GM21447 (cell line): ENCODE results near the gene SNX13.
A peak's percentile ranks its signal among the peaks of the same experiment; 100 is the strongest.

Experiments
- ATAC-seq: cut with Tn5 transposase; IDR thresholded peaks from one replicate; pipeline ENCODE4 v1.9.1; 2021; ENCODE audit not compliant: unreplicated experiment

The SNX13 gene

DNA sequence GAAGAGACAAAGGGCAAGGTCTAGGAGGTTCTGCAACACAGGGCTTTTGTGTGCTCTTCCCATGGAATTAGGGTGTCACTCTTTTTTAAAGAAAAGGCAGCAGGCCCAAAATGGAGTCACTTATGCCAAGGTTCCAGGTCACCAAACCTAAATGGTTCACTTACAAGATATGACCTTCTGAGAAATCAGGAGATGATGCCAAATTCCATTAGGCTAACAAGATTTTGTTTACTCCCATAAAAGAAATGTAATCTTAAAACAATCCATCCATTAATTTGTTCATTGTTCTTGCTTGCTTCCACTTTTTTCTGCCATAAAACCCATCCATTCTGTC lies 158.1 kb downstream of the SNX13 start:
- no peak for ATAC-seq

DNA sequence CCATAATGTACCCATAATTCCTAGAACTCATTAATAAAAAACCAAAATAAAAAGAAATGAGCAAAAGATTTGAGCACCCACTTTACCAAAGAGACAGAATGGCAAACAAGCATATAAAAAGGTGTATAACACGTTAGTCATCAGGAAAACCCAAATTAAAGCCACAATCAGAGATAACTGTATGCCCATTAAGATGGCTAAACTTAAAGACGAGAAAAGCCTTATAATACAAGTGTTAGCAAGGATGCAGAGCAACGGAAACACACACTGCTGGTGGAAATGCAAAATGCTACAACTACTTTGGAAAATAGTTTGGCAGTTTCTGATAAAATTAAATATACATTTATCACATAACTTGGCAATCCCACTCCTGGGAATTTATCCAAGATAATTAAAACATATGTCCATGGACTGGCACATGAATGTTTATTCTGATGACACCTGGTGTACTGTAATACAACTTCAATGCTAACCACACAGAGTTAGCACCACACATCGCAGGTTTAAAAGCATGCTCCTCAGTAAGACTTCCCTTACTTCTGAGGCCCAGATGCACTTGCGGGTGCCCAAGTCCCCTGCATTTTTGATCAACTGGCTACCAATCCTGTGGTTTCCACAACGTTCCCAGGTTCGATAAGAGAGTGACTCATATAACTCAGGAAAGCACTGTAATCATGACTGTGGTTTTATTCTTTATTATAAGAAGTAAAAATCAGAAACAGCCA lies 158.6 kb downstream of the SNX13 start:
- ATAC-seq, result no peak

DNA sequence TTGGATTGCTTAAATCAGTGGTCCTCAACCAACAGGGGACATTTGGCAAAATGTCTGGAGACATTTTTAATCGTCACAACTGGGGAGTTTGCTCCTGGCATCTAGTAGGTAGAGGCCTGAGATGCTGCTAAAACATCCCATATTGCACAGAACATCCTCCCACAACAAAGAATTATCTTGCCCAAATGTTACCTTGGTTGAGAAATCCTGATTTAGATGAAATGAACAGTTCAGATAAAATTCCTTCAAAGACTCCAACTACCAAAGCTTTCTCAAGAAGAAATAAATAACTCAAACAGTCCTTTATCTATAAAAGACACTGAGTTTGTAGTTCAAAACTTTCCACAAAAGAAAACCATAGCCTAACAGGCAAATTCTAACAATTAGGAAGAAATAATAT lies 160.9 kb downstream of the SNX13 start:
- no peak for ATAC-seq

DNA sequence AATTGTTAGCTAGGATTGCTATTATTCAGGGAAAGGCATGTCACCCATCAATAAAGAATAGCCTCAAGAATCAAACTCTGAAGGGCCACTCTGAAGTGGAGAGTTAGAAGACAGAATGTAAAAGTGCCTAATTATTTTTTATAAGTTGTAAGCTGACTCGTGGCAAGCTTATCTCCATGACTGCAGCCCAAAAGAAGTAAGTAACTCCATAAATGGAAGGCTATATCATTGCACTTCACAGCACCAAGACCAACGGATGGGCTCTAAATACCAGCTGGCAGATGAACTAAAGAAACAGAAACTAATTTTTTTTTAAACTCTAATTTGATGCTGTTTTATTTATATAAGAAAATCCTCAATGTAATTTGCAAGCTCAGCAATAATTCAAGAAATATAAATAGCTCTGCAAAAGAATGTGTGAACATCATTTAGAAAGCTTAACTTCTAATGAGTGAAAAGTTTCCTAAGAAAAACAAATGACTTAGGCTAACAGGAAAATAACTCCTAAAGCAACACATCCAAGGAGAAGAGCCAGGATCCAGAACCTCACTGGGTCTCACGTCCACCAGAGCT lies 165.5 kb downstream of the SNX13 start:
- no peak for ATAC-seq

DNA sequence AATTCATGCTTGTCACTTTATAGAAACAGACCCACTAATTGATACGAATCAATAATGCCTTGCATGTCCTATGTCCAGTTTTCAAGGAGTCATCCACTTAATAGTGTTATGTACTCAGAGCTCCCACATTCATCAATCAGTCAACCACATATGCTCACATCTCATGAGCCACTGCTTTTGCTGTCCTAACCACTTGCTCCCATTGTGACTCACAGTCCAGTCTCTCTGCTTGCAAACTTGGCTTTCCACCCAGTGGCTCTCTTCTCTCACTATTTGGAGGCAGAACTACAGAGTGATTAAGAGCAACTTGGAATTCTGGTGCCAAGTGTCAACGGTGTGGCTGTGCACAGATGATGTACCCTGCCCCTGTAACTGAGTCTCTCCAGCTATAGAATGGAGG lies 166.0 kb downstream of the SNX13 start:
- no peak for ATAC-seq

DNA sequence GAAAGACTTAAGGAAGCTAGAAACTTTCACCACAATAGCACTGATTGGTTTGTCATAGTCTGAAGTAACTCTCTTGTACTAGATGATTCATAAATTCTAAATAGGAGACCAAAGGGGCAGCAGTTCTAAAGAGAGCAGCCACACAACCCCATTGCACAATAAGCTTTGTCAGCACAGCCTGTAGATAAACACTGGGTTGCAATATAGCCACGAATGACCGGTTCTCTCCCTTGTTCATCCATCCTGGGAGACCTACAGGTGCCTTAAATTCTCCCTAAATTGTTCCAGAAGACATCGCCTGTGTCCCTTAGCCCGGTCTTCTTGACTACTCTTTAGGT lies 167.0 kb downstream of the SNX13 start:
- no peak for ATAC-seq

DNA sequence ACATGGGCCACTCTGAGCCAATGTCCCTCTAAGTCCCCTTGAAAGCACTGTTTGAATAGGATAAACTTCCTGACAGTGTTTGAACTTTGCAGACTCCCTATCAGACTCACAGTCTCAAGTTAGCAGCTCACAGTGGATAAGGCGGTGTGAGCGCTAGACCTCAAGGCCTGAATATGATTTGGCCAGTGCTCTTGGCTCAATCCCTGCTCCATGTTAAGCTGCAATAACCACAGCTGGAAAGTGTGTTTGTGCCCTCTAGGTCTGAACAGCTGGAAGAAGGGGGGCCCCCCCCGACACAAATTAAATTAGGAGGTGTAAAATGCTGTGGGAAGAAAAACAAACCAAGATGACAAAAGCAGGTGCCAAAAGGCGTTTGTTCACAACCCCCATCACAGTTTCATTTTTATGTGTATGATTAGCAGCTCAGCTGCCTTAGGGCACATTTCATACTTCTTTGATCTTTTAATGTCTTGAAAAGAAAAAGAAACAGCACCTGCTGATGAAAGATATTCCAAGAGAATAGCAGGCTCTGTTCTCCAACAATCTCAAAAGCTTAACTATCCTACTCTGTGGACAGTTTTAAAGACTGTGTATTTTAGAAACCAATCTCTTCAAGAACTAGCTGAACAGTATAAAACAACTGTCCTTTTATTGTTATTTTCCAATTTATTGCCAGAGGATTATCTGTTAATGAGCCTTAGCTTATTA lies 167.6 kb downstream of the SNX13 start:
- ATAC-seq, result no peak

DNA sequence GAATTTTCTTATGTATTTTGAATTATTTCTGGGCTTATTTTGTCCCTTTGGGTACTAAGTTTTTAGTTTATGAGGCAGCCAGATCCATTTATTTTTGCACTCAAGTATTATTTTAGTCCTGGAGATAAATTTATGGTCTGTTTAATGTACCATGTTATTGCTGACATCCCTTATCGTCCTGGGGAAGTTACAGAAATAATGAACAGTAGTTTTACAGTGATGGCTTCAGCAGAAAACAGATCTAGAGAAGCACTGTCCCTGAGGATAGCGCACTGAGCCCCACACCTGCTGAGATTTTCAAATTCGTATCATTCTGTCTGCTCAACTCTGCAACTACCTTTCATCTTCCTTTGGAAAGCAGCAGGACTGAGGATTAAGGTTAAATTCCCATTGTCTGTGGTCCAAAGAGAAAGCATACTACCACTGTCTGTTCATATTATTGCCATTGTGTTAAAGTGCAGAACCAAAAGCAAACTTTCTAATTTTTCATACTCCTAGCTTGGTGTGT lies 168.3 kb downstream of the SNX13 start:
- ATAC-seq, result no peak

DNA sequence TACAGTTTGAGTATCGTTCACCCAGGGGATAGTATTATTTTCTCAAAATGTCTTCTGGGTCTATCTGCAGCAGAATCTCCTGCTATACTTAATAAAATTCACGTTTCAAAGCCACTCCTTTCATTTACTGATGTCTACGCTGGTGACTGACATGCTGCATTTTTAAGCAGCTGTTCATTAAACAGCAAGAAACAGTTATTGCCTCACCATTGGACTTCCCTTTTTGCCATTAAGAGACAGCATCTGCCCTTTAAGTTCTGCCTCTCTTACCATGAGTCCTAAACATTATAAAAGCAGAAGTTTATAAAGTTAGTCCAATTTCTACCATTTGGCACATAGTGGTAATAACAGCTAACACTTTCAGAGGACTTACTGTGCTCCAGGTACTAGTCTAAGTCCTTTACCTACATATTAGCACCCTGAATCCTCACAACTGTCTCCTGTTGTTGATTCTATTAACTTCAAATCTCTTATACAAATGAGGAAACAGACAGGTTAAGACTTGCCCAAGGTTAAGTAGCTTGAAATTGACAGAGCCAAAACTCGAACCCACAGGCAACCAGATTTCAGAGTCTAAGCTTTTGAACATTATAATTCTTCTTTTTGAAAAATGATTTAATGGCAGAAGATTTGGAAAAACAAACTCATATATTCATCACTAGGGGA lies 169.5 kb downstream of the SNX13 start:
- no peak for ATAC-seq

DNA sequence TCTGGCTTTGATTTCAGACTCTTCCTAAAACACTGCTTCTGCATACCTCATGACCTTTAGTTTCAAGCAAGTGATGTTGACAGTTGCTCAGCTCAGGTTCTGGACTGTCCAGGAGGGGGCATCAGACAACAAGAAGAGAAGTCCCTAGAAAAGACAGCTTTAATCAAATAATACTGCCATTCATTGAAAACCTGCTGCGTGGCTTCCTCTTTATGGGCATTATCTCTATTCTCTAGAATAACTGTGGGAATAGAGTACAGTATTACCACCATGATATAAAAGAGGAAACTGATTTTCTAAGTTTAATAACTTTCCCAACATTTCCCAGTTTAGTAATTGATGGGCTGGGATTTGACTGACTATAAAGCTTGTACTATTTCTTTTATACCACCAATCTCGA lies 170.4 kb downstream of the SNX13 start:
- peak; percentile 74 for ATAC-seq

DNA sequence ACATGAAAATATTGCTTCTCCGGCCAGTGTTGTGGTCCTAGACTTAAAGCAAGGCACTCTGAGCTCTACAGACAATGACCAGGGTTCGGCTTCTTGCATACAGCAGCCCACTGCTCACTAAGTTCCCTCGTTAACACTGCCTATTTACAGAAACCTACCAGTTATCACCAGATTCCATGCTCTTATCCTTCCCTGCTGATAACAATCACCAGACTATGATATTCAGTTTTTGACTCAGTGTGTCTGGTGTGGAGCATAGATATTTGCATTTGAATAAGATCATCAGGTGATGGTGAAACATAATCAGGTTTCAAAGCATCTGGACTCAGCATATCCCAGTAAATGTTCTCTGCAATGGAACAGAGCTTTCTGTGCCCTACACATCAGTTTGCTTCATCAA lies 182.3 kb downstream of the SNX13 start:
- no peak for ATAC-seq

DNA sequence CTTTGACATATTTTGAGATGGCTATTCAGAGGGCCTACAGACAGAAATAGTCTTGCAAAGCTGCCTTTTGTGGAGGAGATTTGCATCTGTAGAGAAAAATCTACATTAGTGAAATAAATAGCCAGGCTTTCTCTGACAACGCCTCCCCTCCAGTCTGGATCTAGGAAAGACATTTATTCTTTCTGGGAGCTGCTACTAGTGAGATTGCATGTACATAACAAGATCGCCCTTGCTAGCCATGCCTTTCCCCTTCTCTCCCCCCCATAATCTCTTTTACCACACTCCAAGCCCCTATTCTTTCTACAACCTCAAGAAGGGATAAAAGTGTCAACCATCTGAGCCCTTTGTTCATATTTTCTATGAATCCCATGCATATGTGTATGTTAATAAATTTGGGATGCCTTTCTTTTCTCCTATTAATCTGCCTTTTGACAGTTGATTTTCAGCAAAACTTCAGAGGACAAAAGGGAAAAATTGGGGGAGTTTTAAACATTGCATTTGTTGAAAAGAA lies 194.2 kb downstream of the SNX13 start:
- no peak for ATAC-seq

DNA sequence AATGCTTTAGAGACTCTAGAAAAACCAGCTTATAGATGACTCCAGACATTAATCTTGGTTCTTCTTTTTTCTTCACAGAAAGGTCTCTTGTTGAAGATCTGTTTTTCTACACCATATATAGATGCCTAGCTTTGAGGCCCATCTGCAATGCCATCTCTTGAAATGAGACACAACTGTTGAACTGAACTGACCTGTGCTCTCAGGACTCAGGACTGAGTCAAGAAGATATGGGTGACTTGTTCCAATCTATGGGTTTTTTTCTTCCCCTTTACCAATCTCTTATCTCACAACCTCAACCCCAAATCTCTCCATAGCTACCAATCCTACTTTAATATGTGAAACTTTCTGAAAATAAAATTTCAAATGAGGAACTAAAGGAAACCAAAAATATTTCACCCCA lies 194.7 kb downstream of the SNX13 start:
- no peak for ATAC-seq

DNA sequence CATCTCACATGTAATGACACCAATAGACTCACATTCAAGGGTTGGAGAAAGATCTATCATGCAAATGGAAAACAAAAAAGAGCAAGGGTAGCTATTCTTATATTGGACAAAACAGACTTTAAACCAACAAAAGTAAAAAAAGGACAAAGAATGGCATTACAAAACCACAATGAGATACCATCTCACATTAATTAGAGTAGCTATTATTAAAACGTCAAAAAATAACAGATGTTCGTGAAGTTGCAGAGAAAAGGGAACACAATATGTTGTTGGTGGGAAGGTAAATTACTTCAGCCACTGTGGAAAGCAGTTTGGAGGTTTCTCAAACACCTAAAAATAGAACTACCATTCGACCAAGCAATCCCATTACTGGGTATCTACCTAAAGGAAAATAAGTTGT lies 197.0 kb downstream of the SNX13 start:
- ATAC-seq, result no peak

DNA sequence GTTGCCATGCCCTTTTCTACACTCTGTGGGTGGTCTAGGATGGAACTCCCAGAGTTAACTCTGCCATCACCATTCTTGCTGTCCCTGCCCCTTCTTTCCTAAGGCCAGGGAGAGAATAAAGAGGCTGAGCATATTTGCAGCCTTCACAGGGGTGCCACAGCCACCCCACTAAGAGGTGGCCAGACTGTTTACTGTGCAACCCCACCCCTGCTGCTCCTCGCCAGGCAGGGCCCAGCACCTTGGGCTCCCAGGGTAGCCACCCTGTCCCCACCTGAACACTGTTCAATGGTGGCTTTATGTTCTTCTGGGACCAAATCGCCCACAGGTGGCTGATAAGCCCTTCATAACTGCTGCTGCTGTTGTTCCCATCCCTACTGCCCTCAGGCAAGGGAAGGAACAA lies 198.9 kb downstream of the SNX13 start:
- ATAC-seq, result no peak
